Measurements from ENCODE around the gene CDH4. TPM values are rescaled to one million over a fixed set of nuclear protein-coding genes. Genes with fewer than 3 reads are reported as not detected.
"Not testable (repeated sequence)": the region's sequence is repeated elsewhere in the genome, so short reads cannot be mapped to it uniquely, and the experiment has no call there.

Gene CDH4
- polyA plus RNA-seq, 4 donors = 1.1 to 8.1 (median 6.9) TPM

DNA sequence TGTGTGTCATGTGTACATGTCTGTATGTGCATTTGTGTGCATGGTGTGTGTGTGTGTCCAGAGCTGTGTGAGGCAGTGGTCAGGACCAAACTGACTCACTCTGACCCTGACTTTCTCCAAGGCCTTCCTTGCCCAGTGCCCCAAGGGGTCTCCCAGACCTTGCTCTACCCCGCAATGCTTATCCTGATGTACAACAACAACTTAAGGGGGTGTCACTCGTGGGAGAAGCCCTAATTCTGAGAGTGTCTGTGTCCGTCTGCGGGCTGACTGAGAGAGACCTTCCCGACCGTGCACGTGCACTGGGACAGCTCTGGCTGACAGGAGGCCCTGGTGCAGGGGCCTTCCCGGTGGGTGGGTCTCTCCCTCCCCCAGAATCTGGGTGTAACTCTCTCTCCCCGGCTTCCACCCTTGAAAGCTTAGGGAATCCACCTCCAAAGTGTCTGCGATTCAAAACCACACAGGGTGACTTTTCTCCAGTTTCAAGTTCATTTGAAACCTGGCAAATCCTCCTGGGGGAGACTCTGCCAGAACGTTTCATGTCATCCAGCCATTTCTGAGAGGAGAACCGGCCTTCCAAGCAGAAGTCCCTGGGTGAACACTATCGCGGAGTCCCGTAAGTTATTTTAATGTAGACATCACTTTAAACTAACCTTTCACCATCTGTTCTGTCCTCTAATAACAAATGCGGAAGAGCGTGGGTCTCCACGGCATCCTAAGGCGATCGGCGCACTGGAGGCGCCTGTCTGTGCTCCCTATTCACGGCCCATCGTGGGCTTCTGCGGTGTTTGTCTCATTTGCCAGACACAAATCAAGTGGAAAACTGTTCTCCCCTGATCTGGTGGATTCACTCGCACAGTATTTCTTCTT lies 588.1 kb downstream of the CDH4 start:
- no peak for DNase-seq (ENCODE audit: low read depth in 4 of 4, low spot score in 3 of 4)

- no peak for DNase-seq (ENCODE audit: low read depth in 4 of 4, low spot score in 3 of 4)
These were observed 588.9 kb downstream of the CDH4 start for GRCh38 chr20:61840779-61841455.

DNA sequence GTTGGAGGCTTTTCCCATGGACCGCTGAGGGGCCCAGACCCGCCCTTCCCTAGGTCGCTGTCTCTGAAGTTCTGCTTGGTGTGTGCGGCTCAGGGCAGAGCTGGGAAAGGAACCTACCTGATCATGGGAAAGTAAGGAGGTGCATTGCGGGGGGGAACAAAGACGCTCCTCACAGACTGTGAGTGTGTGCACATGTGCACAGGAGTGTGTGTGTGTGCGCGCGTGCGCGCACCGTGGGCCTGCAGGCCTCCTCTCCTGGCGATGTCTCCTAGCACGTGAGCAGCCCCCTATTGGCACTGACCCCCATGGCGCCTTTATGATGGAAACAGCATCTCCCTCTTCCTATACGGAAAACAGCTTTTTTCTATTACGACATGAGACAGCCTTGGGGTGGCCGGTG lies 589.5 kb downstream of the CDH4 start:
- DNase-seq (ENCODE audit: low read depth in 4 of 4, low spot score in 3 of 4) = no peak

DNA sequence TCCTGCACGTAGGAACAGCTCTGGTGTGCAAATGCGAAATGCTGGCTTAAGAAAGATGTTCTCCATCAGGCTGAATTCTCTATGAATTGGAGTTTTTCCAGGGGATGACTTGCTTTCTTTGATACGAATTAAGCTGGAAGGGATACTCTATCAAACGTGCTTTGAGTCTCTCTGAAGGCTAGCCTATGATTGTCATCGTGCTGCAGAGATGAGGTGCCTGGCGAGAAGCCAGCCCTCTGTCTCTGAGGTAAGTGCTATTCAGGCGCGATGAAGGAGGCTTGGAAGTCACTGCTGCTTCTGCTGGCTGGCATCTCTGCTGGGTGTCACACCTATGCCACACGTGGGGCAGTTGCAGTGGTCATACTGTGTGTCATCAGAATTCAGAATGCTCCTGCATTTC lies 589.9 kb downstream of the CDH4 start:
- DNase-seq (ENCODE audit: low read depth in 4 of 4, low spot score in 3 of 4) = no peak

GRCh38 chr20:61844621-61845020 lies 592.6 kb downstream of the CDH4 start:
- no peak for DNase-seq (ENCODE audit: low read depth in 4 of 4, low spot score in 3 of 4)

GRCh38 chr20:61845233-61845671 lies 593.2 kb downstream of the CDH4 start:
- DNase-seq (ENCODE audit: low read depth in 4 of 4, low spot score in 3 of 4) = no peak

- DNase-seq (ENCODE audit: low read depth in 4 of 4, low spot score in 3 of 4) = no peak
These were observed 594.0 kb downstream of the CDH4 start for GRCh38 chr20:61846074-61846473.

- DNase-seq (ENCODE audit: low read depth in 4 of 4, low spot score in 3 of 4) = no peak
These were observed 594.8 kb downstream of the CDH4 start for GRCh38 chr20:61846741-61847419.

GRCh38 chr20:61847420-61847748 lies 595.3 kb downstream of the CDH4 start:
- DNase-seq (ENCODE audit: low read depth in 4 of 4, low spot score in 3 of 4) = no peak

DNA sequence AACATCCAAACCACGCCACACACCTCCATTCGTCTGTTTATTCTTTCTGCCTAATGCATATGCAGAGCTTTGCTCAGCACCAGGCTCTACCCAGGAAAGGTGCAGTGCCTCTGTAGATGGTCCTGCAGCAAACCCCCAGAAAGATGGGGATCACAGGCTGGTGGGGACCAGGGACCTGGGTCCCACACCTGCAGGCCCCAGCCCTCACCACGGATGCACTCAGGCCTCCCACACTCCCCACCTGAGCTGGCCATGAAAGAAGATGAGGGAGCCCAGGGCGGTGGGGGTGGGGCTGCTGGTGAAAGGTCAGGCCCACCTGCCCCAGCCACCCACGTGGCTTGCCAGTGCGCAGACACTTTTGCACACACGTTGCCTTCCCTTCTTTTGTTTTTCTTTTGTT lies 595.9 kb downstream of the CDH4 start:
- no peak for DNase-seq (ENCODE audit: low read depth in 4 of 4, low spot score in 3 of 4)

DNA sequence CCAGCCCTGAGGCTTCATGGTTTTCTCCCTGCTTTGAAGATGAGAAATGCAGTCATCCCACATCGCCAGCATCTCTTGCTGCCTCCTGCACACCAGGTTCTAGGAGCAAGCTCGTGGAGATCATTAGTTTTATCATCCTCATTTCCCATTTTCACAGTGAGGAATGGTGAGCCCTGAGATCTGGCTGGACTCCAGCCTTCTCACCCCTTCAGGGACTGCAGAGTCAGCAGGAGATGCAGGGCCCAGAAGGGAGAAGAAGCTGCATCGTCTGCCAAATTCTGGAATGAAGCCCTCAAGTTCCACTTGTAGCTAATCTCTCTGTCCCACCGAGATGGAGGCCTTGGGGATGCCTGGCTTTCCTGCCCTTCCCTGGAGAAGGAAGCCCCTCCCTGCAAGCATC lies 596.8 kb downstream of the CDH4 start:
- no peak for DNase-seq (ENCODE audit: low read depth in 4 of 4, low spot score in 3 of 4)

GRCh38 chr20:61849376-61849775 lies 597.3 kb downstream of the CDH4 start:
- no peak for DNase-seq (ENCODE audit: low read depth in 4 of 4, low spot score in 3 of 4)

DNA sequence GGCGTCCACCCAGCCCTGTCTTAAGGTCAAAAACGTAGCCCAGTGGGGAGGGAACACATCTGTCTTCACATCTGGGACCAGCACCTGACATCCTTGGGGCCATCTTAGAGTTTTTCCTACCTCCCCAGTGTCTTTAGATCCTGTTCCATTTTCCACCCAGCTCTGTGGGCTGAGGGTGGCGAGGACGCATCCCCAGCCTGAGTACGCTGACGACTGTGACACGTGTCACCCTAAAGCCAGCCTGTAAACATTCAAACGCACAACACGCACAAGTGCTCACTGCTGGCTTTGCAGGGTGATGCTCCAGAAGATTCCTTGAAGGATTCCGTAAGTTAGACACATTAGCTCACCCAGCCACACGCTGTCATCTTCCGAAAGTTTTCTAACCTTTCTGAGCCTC lies 597.8 kb downstream of the CDH4 start:
- DNase-seq (ENCODE audit: low read depth in 4 of 4, low spot score in 3 of 4) = no peak

DNA sequence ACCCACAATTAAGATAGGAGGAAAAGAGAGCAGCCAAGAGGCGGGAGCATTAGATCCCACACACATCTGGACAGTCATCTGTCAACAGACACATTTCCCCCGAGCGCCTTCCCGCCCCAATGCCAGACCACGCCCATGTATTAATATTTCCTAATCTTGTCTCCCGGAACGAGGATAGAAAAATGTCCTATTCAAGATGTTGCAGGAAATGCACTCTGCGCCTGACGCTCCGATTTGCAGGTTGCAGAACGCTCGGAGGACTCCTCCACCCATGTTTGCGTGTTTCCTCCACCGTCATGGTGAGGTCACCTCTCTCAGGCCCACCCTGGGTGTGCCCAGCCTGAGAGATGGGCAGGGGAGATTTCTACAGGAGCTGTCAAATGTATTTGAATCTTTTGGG lies 598.4 kb downstream of the CDH4 start:
- DNase-seq (ENCODE audit: low read depth in 4 of 4, low spot score in 3 of 4) = no peak

DNA sequence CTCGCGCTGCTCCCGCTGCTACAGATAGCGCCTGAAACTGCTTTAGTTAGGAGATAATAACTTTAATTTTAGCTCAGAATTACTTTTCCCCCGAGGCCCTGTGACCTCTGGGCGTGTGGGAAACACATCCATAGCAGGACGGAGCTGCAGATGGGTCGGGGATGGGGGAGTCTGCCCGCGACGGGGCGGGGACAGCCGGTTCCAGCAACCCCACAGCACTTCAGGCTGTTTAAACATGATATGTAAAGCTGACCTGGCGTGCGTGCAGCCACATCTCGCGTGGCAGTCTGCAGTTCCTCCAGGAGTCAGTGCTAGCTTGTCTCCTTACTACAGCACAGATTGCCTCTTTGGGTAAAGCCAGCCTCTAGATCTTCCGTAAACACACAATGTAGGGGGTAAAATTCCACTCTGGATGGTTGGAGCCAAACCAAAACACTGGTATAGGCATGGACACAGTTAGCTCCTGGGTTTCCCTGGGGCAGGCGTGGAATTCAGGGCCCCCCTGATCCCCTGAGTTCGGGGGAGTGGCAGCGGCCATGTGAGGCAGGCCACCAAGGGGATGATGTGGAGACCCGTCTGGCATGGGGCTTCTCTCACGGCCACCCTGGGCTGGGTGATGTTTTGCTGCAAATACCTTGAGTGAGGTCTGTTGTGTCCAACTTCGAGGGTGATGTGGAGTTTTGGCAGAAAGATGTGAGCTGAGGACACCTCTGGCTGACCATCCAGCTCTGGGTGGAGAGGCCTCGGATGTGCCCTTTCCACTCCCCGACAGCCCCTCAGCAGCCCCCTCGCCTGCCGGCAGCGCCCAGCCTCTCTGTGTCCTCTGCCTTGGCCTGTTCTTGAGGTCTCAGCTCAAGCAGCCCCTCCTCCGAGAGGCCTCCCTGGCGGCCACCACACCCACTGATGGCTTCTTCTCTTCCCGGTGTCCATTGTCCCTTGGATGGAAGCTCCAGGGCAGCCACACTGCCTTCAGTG lies 599.2 kb downstream of the CDH4 start:
- no peak for DNase-seq (ENCODE audit: low read depth in 4 of 4, low spot score in 3 of 4)

GRCh38 chr20:61852268-61853072 lies 600.4 kb downstream of the CDH4 start:
- DNase-seq (ENCODE audit: low read depth in 4 of 4, low spot score in 3 of 4) = no peak

- no peak for DNase-seq (ENCODE audit: low read depth in 4 of 4, low spot score in 3 of 4)
These were observed 601.3 kb downstream of the CDH4 start for GRCh38 chr20:61853073-61854005.

DNA sequence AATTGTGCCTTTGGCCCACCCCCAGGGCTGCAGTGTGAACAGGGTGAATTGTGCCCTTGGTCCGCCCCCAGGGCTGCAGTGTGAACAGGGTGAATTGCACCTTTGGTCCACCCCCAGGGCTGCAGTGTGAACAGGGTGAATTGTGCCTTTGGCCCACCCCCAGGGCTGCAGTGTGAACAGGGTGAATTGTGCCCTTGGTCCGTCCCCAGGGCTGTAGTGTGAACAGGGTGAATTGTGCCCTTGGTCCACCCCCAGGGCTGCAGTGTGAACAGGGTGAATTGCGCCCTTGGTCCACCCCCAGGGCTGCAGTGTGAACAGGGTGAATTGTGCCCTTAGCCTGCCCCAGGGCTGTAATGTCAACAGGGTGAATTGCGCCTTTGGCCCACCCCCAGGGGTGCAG lies 602.5 kb downstream of the CDH4 start:
- not testable (repeated sequence) for DNase-seq (ENCODE audit: low read depth in 4 of 4, low spot score in 3 of 4)

DNA sequence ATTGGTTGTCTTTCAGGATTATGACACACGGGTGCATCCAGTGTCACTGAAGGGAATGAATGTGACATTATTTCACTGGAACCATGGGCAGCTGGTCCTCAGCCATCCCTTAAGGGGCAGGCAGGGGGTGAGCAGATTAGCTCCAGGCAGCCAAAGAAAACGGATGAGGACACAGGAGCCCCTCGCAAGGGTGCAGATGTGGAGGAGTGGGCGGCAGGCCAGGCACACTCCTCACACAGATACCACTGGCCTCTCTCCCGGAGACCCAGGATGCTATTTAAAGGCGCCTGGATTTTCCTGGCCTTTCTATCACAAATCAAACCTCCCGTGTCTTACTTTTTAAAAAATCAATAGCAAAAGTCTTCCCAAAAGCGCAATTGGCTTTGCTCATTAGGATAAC lies 603.2 kb downstream of the CDH4 start:
- DNase-seq (ENCODE audit: low read depth in 4 of 4, low spot score in 3 of 4) = no peak
